Endothelial cell of umbilical vein (primary cell): ENCODE measurements around the gene CBLB. TPM values are rescaled to one million over a fixed set of nuclear protein-coding genes. Genes with fewer than 3 reads are reported as not detected.

Experiments
- BruUV-seq: library from RNA; stranded (reverse); fragments of 400-500 nt; replicated peaks from 2 replicates; lab custom pipeline; 2021; lab: Mats Ljungman, UMichigan
- CTCF ChIA-PET: fragments of 300-600, 350-600 bp; sonication (Branson Sonifier 250); formaldehyde crosslinking; loops from one replicate; lab custom pipeline; 2021; ENCODE audit warnings: antibody characterized with exemption, inconsistent platforms; lab: Charles Lee
- POLR2A ChIA-PET: fragments of 300-600, 350-600 bp; sonication (Branson Sonifier 250); formaldehyde crosslinking; loops from one replicate; lab custom pipeline; 2021; ENCODE audit warnings: antibody characterized with exemption, inconsistent platforms; lab: Charles Lee
- DNase-seq: peaks from one replicate; pipeline ENCODE4 v3.0.0-alpha.2; 2011; ENCODE audit warnings: low read depth, low spot score
- FAIRE-seq: peaks from 2 replicates; lab custom pipeline; 2011; peaks lifted over from hg19 to GRCh38; lab: Jason Lieb, UNC
- H2AFZ ChIP-seq: 2 replicates; pipeline ENCODE4 v1.6.0; 2012; ENCODE audit warnings: low read depth, low read length, control low read depth, inconsistent platforms
- H3K27ac ChIP-seq: 2 replicates; pipeline ENCODE4 v1.5.1; 2011; ENCODE audit warnings: low read depth, mild to moderate bottlenecking, control low read depth, low read length, moderate library complexity; ENCODE audit not compliant: insufficient read depth
- H3K27me3 ChIP-seq, 2 experiments: 2 replicates each; pipeline versions ENCODE4 v1.6.0 to v1.6.1; 2011; ENCODE audit warnings: low read length in 2 of 2, mixed read lengths in 1 of 2; ENCODE audit not compliant: control insufficient read depth in 2 of 2, insufficient read depth in 2 of 2
- H3K36me3 ChIP-seq, 2 experiments: 2 replicates in 1 of 2; 3 replicates in 1 of 2; pipeline ENCODE4 v1.5.1; 2011; ENCODE audit warnings: low read length in 2 of 2, mild to moderate bottlenecking in 1 of 2, moderate library complexity in 1 of 2; ENCODE audit not compliant: control insufficient read depth in 2 of 2, insufficient read depth in 2 of 2; ENCODE audit errors: extremely low read depth in 1 of 2
- H3K4me1 ChIP-seq: 3 replicates; pipeline ENCODE4 v1.5.1; 2011; ENCODE audit warnings: mild to moderate bottlenecking, low read length; ENCODE audit not compliant: control insufficient read depth, insufficient read depth; ENCODE audit errors: extremely low read depth
- H3K4me2 ChIP-seq: 2 replicates; pipeline ENCODE4 v1.6.1; 2011; ENCODE audit warnings: low read length, control low read depth, mixed read lengths; ENCODE audit not compliant: insufficient read depth
- H3K4me3 ChIP-seq, 3 experiments: fragments of 200-600 bp in 1 of 3; sonication (generic), shearing (Covaris generic) in 1 of 3; replicated peaks in 1 of 3; 2 replicates each; pipeline ENCODE4 v1.5.1; 2011 to 2016; ENCODE audit warnings: control low read depth in 3 of 3, low read length in 3 of 3, mild to moderate bottlenecking in 2 of 3, inconsistent platforms in 1 of 3, low read depth in 1 of 3, moderate library complexity in 1 of 3; ENCODE audit not compliant: insufficient read depth in 1 of 3
- H3K79me2 ChIP-seq: 2 replicates; pipeline ENCODE4 v1.6.0; 2012; ENCODE audit warnings: low read length, inconsistent platforms; ENCODE audit not compliant: control insufficient read depth, insufficient read depth
- H3K9ac ChIP-seq: replicated peaks from 2 replicates; pipeline ENCODE3; 2011; ENCODE audit warnings: low read length, control low read depth; ENCODE audit not compliant: insufficient read depth; ENCODE audit errors: extremely low read depth
- H3K9me1 ChIP-seq: replicated peaks from 3 replicates; pipeline ENCODE4 v1.6.0; 2011; ENCODE audit warnings: mild to moderate bottlenecking, low read length; ENCODE audit not compliant: control insufficient read depth, insufficient read depth; ENCODE audit errors: extremely low read depth
- H3K9me3 ChIP-seq: replicated peaks from 2 replicates; pipeline ENCODE4 v1.5.1; 2012; ENCODE audit warnings: low read length, inconsistent platforms; ENCODE audit not compliant: control insufficient read depth, insufficient read depth
- H4K20me1 ChIP-seq: replicated peaks from 2 replicates; pipeline ENCODE3; 2011; ENCODE audit warnings: mild to moderate bottlenecking, low read length; ENCODE audit not compliant: control insufficient read depth, insufficient read depth; ENCODE audit errors: extremely low read depth
- EZH2 ChIP-seq: IDR thresholded peaks from 2 replicates; pipeline ENCODE4 v1.6.1; 2012; ENCODE audit warnings: borderline replicate concordance, low read depth, mild to moderate bottlenecking, moderate library complexity, low read length, inconsistent platforms; ENCODE audit not compliant: severe bottlenecking
- FOS ChIP-seq: IDR thresholded peaks from 2 replicates; pipeline ENCODE4 v1.6.1; 2011; ENCODE audit warnings: mild to moderate bottlenecking, low read length, moderate library complexity, borderline replicate concordance; ENCODE audit not compliant: insufficient read depth
- GATA2 ChIP-seq: IDR thresholded peaks from 2 replicates; pipeline ENCODE4 v1.7.0; 2011; ENCODE audit warnings: low read depth, mild to moderate bottlenecking, moderate library complexity, mixed read lengths, low read length; ENCODE audit not compliant: insufficient read length, insufficient read depth
- JUN ChIP-seq: IDR thresholded peaks from 2 replicates; pipeline ENCODE4 v1.6.1; 2011; ENCODE audit warnings: borderline replicate concordance, low read depth; ENCODE audit not compliant: insufficient read length, insufficient read depth
- MAX ChIP-seq: IDR thresholded peaks from 2 replicates; pipeline ENCODE4 v1.6.1; 2011; ENCODE audit not compliant: insufficient read depth, insufficient read length
- MYC ChIP-seq: IDR thresholded peaks from one replicate; pipeline ENCODE4 v1.6.1; 2011; ENCODE audit warnings: mild to moderate bottlenecking, low read depth, low read length
- POLR2A ChIP-seq: IDR thresholded peaks from 2 replicates; pipeline ENCODE4 v1.6.1; 2012; ENCODE audit warnings: low read depth, mild to moderate bottlenecking, control low read depth, low read length
- dilution Hi-C: fragments of 300-500 bp; cut with MboI; formaldehyde crosslinking; loops from one replicate; pipeline ENCODE4 v1.15.0; 2019; ENCODE audit warnings: low sequenced_read_pairs; ENCODE audit not compliant: extremely low pct_ligation_motif_present
- intact Hi-C: fragments of 100-400 bp; cut with micrococcal nuclease; formaldehyde crosslinking; loops from one replicate; pipeline ENCODE4 v1.10.0; 2022
- polyA plus RNA-seq, 4 experiments: library from polyadenylated mRNA; depleted of rRNA in 3 of 4; stranded (reverse) in 3 of 4; unstranded in 1 of 4; fragments of >200 nt; gene quantifications; 2 replicates each; pipeline versions ENCODE4 v1.2.1 to v1.2.3, GENCODE V29; 2011 to 2012; ENCODE audit warnings: missing spikeins in 1 of 4
- total RNA-seq: library from RNA; stranded (reverse); gene quantifications from 2 replicates; pipeline ENCODE4 v1.2.3, GENCODE V29; 2021
- TF ChIP-seq, protein P1 (sequence below), 2 donors: IDR thresholded peaks; 1 replicate in 1 of 2; 2 replicates in 1 of 2; pipeline ENCODE4 v1.5.1; 2011; ENCODE audit warnings: low read length in 2 of 2, mild to moderate bottlenecking in 2 of 2, moderate library complexity in 2 of 2, control low read depth in 1 of 2, inconsistent platforms in 1 of 2, low read depth in 1 of 2; ENCODE audit not compliant: insufficient read depth in 1 of 2; ENCODE audit errors: extremely low read depth in 1 of 2

CBLB gene
- total and polyA plus RNA-seq, 2 donors (not counting 3 experiments of a cell fraction or from before 2014, with no cell fraction given), result 17.8 to 39.6 TPM

DNA sequence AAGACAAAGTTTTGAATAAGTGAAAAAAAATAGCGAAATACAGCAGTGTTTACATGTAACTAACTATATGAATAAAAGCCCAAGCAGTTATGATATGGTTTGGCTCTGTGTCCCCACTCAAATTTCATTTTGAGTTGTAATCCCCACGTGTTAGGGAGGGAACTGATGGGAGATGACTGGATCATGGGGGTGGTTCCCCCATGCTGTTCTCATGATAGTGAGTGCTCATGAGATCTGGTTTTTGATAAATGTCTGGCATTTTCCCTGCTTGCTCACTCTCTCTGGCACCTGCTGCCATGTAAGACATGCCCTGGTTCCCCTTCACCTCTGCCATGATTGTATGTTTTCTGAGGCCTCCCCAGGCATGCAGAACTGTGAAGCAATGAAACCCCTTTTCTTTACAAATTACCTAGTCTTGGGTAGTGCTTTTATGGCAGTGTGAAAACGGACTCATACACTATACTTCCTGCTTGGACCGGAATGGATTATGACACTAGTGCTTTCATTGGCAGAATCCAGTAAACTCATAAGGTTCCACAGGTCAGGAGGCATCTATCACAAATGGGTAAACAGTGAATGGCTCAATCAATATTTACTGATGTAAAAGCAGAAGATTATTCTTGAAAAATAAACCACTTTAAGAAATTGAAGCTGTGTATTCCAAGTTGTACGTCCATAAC, 192.1 kb downstream of the CBLB start:
- H3K4me1 ChIP-seq, result no peaks in the 10 kb centered on the region
- no peak overlapping the region for H3K9ac ChIP-seq
- H3K4me3 ChIP-seq, result no peak overlapping the region
- dilution Hi-C loops (no loop called here), intact Hi-C loops (no loop called here)
- peaks cover 4 to 5% of the 10 kb centered on the region in 2 experiments for H3K36me3 ChIP-seq
- no peaks in the 10 kb centered on the region for H3K9me1 ChIP-seq
- TF ChIP-seq JUN (no peak), MYC (no peak), FOS (no peak), EZH2 (no peak), POLR2A (no peak), GATA2 (no peak), MAX (no peak)
- TF ChIP-seq, protein P1, sequence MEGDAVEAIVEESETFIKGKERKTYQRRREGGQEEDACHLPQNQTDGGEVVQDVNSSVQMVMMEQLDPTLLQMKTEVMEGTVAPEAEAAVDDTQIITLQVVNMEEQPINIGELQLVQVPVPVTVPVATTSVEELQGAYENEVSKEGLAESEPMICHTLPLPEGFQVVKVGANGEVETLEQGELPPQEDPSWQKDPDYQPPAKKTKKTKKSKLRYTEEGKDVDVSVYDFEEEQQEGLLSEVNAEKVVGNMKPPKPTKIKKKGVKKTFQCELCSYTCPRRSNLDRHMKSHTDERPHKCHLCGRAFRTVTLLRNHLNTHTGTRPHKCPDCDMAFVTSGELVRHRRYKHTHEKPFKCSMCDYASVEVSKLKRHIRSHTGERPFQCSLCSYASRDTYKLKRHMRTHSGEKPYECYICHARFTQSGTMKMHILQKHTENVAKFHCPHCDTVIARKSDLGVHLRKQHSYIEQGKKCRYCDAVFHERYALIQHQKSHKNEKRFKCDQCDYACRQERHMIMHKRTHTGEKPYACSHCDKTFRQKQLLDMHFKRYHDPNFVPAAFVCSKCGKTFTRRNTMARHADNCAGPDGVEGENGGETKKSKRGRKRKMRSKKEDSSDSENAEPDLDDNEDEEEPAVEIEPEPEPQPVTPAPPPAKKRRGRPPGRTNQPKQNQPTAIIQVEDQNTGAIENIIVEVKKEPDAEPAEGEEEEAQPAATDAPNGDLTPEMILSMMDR (IDR thresholded peaks at IDR 0.05; ENCODE audit: extremely low read depth in 1 of 2, insufficient read depth in 1 of 2, low read depth in 1 of 2, low read length in 2 of 2), result no peak
- no peak overlapping the region for H2AFZ ChIP-seq
- DNase-seq, result no peak
- no peaks in the 10 kb centered on the region for H3K27me3 ChIP-seq
- no peaks in the 10 kb centered on the region for H4K20me1 ChIP-seq
- FAIRE-seq, result no peak
- BruUV-seq, result no TSS peak
- POLR2A ChIA-PET, result no interaction called here
- H3K4me2 ChIP-seq, result no peak overlapping the region
- H3K79me2 ChIP-seq, result no peaks in the 10 kb centered on the region
- CTCF ChIA-PET, result interaction anchor here (1.3 kb wide), 1 partner anchor 933 kb away, joined by 3 read pairs; no protein-coding TSS in a partner anchor
- H3K27ac ChIP-seq, result no peak overlapping the region
- no peaks in the 10 kb centered on the region for H3K9me3 ChIP-seq
